ENCODE measurements around the gene PIK3R6. TPM values are rescaled to one million over a fixed set of nuclear protein-coding genes. Genes with fewer than 3 reads are reported as not detected.

Gene PIK3R6
- total RNA-seq, 4 donors from 2014 or later: 0.88 to 14.9 (median 2.8) TPM

- Histone ChIP-seq H3K9me3 (no peaks in the 10 kb centered on the region), H3K27ac (no peak overlapping the region), H3K4me1 (no peaks in the 10 kb centered on the region), H3K36me3 (no peaks in the 10 kb centered on the region), H3K4me3 (no peak overlapping the region), H3K27me3 (no peaks in the 10 kb centered on the region)
- no peak for DNase-seq
- TF ChIP-seq POLR2A (IDR thresholded peaks at IDR 0.05): no peak
- TF ChIP-seq CTCF (IDR thresholded peaks at IDR 0.05): no peak
These were observed 73.8 kb downstream of the PIK3R6 start for GRCh38 chr17:8793649-8794048.

- H3K4me1 ChIP-seq: no peaks in the 10 kb centered on the region
- no peaks in the 10 kb centered on the region for H3K36me3 ChIP-seq
- H3K9me3 ChIP-seq: no peaks in the 10 kb centered on the region
- no peak overlapping the region for H3K4me3 ChIP-seq
- no peak for DNase-seq
- H3K27me3 ChIP-seq: no peaks in the 10 kb centered on the region
- no peak overlapping the region for H3K27ac ChIP-seq
- TF ChIP-seq POLR2A (IDR thresholded peaks at IDR 0.05): no peak
- TF ChIP-seq CTCF (IDR thresholded peaks at IDR 0.05): no peak
These were observed 74.8 kb downstream of the PIK3R6 start for GRCh38 chr17:8792646-8793045.

GRCh38 chr17:8791910-8792270, 75.6 kb downstream of the PIK3R6 start:
- Histone ChIP-seq H3K36me3 (no peaks in the 10 kb centered on the region), H3K27ac (no peak overlapping the region), H3K9me3 (no peaks in the 10 kb centered on the region), H3K4me3 (no peak overlapping the region), H3K4me1 (no peaks in the 10 kb centered on the region), H3K27me3 (no peaks in the 10 kb centered on the region)
- DNase-seq: no peak
- no peak for TF ChIP-seq POLR2A (IDR thresholded peaks at IDR 0.05)
- no peak for TF ChIP-seq CTCF (IDR thresholded peaks at IDR 0.05)

DNA sequence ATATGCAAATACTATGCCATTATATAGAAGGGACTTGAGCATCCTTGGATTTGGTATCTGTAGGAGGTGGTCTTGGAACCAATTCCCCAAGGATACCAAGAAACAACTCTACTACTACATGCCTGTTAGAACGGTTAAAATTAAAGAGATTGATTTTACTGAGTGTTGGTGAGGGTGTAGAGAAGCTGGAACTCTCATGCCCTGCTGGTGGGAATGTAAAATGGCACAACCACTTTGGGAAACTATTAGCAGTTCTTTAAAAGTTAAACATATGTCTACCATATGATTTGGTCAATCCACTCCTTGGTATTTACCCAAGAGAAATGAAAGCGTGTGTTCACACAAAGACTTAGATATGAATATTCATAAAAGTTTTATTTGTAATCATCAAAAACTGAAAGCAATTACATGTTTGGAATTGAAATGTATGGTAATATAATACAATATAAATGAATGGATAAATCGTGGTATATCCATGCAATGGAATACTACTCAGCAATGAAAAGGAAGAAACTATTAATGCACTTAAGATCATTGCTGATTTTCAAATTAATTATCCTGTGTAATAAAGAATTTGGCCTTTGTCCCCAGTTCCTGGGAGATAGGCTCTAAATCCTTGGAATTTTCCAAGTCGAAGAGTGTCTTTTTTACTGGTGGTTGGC, 76.1 kb downstream of the PIK3R6 start:
- no peak for DNase-seq
- Histone ChIP-seq H3K27me3 (no peaks in the 10 kb centered on the region), H3K27ac (no peak overlapping the region), H3K4me3 (no peak overlapping the region), H3K36me3 (no peaks in the 10 kb centered on the region), H3K4me1 (no peaks in the 10 kb centered on the region), H3K9me3 (no peaks in the 10 kb centered on the region)
- TF ChIP-seq POLR2A (IDR thresholded peaks at IDR 0.05) (no peak), CTCF (IDR thresholded peaks at IDR 0.05) (no peak)

DNA sequence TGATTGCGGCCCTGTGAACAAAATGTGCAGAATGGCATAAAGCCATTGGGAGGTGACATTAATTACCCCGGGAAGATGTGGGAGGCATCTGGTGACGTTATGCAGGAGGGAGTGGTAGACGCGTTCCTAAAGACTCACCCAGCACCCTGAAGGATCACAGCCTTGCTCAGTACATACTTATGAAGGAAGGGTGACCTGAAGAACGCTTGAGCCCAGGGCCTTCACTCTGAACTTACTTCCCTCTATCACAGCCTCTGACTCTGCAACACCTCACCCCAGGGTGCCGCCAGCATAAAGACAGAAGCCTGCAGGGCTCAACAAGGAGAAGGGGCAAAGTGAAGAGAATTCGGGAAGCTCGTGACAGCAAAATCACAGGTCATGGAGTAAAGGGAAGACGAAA, 77.7 kb downstream of the PIK3R6 start:
- H3K27ac ChIP-seq: no peak overlapping the region

More for the DNA sequence above, 77.7 kb downstream of the PIK3R6 start:
- H3K4me3 ChIP-seq: no peak overlapping the region
- H3K27me3 ChIP-seq: no peaks in the 10 kb centered on the region
- no peaks in the 10 kb centered on the region for H3K9me3 ChIP-seq
- H3K36me3 ChIP-seq: no peaks in the 10 kb centered on the region
- TF ChIP-seq CTCF (IDR thresholded peaks at IDR 0.05) (no peak), POLR2A (IDR thresholded peaks at IDR 0.05) (no peak)
- DNase-seq: no peak
- peaks cover 0 to 5% (median 0%) of the 10 kb centered on the region in 4 donors for H3K4me1 ChIP-seq
